IMR-90 (cell line): ENCODE results near the gene MTUS2. TPM values are rescaled to one million over a fixed set of nuclear protein-coding genes. Genes with fewer than 3 reads are reported as not detected.

ENCODE experiments used
- ATAC-seq: fragments of 200-7000 bp; cut with Tn5 transposase; 2 replicates; pipeline ENCODE4 v1.9.1; 2020; ENCODE audit warnings: low read depth, mild to moderate bottlenecking, moderate library complexity
- BruUV-seq: library from RNA; stranded (reverse); fragments of 400-500 nt; replicated peaks from 2 replicates; lab custom pipeline; 2021; lab: Mats Ljungman, UMichigan
- CTCF ChIA-PET: fragments of 300-600 bp; formaldehyde crosslinking; extraction: SDS; loops from one replicate; lab custom pipeline; 2021; ENCODE audit warnings: antibody characterized with exemption; lab: Yijun Ruan, JAX
- POLR2A ChIA-PET: fragments of 300-600 bp; sonication (Branson Sonifier 250); formaldehyde crosslinking; loops from one replicate; lab custom pipeline; 2022; ENCODE audit warnings: antibody characterized with exemption; ENCODE audit not compliant: unreplicated experiment; lab: Charles Lee
- DNase-seq: peaks from one replicate; pipeline ENCODE4 v3.0.0; 2013
- H2AFZ ChIP-seq: replicated peaks from 2 replicates; pipeline ENCODE3; 2013; ENCODE audit warnings: low read length, mild to moderate bottlenecking; ENCODE audit not compliant: poor library complexity
- H2AK5ac ChIP-seq: 2 replicates; pipeline ENCODE4 v1.6.1; 2013; ENCODE audit warnings: low read depth, low read length, inconsistent platforms
- H2AK9ac ChIP-seq: replicated peaks from 2 replicates; pipeline ENCODE3; 2013; ENCODE audit warnings: mild to moderate bottlenecking, low read depth, low read length, moderate library complexity; ENCODE audit not compliant: poor library complexity
- H2BK120ac ChIP-seq: 2 replicates; pipeline ENCODE4 v1.6.1; 2013; ENCODE audit warnings: low read depth, low read length, inconsistent platforms
- H2BK15ac ChIP-seq: 3 replicates; pipeline ENCODE4 v1.6.1; 2013; ENCODE audit warnings: low read depth, low read length, inconsistent platforms
- H2BK20ac ChIP-seq: 2 replicates; pipeline ENCODE4 v1.6.1; 2013; ENCODE audit warnings: low read depth, mild to moderate bottlenecking, inconsistent platforms, low read length, moderate library complexity
- H2BK5ac ChIP-seq: 2 replicates; pipeline ENCODE4 v1.6.1; 2013; ENCODE audit warnings: mild to moderate bottlenecking, low read depth, low read length, inconsistent platforms; ENCODE audit not compliant: poor library complexity, severe bottlenecking
- H3K14ac ChIP-seq: replicated peaks from 2 replicates; pipeline ENCODE4 v1.6.1; 2013; ENCODE audit warnings: low read depth, low read length, inconsistent platforms
- H3K18ac ChIP-seq: 2 replicates; pipeline ENCODE4 v1.6.1; 2013; ENCODE audit warnings: low read depth, low read length, control low read depth
- H3K23ac ChIP-seq: 2 replicates; pipeline ENCODE4 v1.6.1; 2013; ENCODE audit warnings: low read depth, low read length, inconsistent platforms
- H3K27ac ChIP-seq: 2 replicates; pipeline ENCODE4 v1.5.1; 2013; ENCODE audit warnings: mild to moderate bottlenecking, control low read depth, low read length; ENCODE audit not compliant: insufficient read depth
- H3K27me3 ChIP-seq: 2 replicates; pipeline ENCODE4 v1.6.1; 2013; ENCODE audit warnings: low read length; ENCODE audit not compliant: control insufficient read depth, insufficient read depth
- H3K36me3 ChIP-seq: 2 replicates; pipeline ENCODE4 v1.6.1; 2013; ENCODE audit warnings: low read length, mixed read lengths; ENCODE audit not compliant: control insufficient read depth, insufficient read depth
- H3K4ac ChIP-seq: 2 replicates; pipeline ENCODE4 v1.6.1; 2013; ENCODE audit warnings: low read depth, low read length, inconsistent platforms
- H3K4me1 ChIP-seq: 2 replicates; pipeline ENCODE4 v1.6.1; 2013; ENCODE audit warnings: low read length, mixed read lengths; ENCODE audit not compliant: control insufficient read depth, insufficient read depth
- H3K4me2 ChIP-seq: 2 replicates; pipeline ENCODE4 v1.6.1; 2013; ENCODE audit warnings: low read depth, mild to moderate bottlenecking, control low read depth, low read length, moderate library complexity
- H3K4me3 ChIP-seq: 2 replicates; pipeline ENCODE4 v1.5.1; 2013; ENCODE audit warnings: low read depth, mild to moderate bottlenecking, control low read depth, low read length, moderate library complexity; ENCODE audit not compliant: insufficient read depth
- H3K56ac ChIP-seq: 2 replicates; pipeline ENCODE4 v1.6.1; 2013; ENCODE audit warnings: low read length, inconsistent platforms; ENCODE audit not compliant: insufficient read depth; ENCODE audit errors: extremely low read depth
- H3K79me1 ChIP-seq, 2 experiments: 2 replicates each; pipeline ENCODE4 v1.6.1; 2013; ENCODE audit warnings: low read length in 2 of 2, inconsistent platforms in 1 of 2, low read depth in 1 of 2
- H3K9ac ChIP-seq: 2 replicates; pipeline ENCODE4 v1.6.1; 2013; ENCODE audit warnings: low read depth, low read length, control low read depth
- H3K9me1 ChIP-seq: 2 replicates; pipeline ENCODE4 v1.6.1; 2013; ENCODE audit warnings: low read length, inconsistent platforms; ENCODE audit not compliant: insufficient read depth
- H3K9me3 ChIP-seq: 2 replicates; pipeline ENCODE4 v1.6.1; 2013; ENCODE audit warnings: low read length; ENCODE audit not compliant: control insufficient read depth, insufficient read depth
- H4K20me1 ChIP-seq: 2 replicates; pipeline ENCODE4 v1.6.1; 2013; ENCODE audit warnings: low read length, inconsistent platforms; ENCODE audit not compliant: insufficient read depth
- H4K5ac ChIP-seq: 2 replicates; pipeline ENCODE4 v1.6.1; 2013; ENCODE audit warnings: mild to moderate bottlenecking, low read depth, low read length, control low read depth
- H4K8ac ChIP-seq, 2 experiments: 2 replicates each; pipeline ENCODE4 v1.6.1; 2013; ENCODE audit warnings: low read depth in 2 of 2, low read length in 2 of 2, control low read depth in 1 of 2, inconsistent platforms in 1 of 2
- H4K91ac ChIP-seq: 2 replicates; pipeline ENCODE4 v1.6.1; 2013; ENCODE audit warnings: low read depth, low read length, inconsistent platforms; ENCODE audit not compliant: insufficient read depth
- FOS ChIP-seq: fragments of 150-350 bp; IDR thresholded peaks from 2 replicates; pipeline ENCODE4 v1.6.1; 2016; ENCODE audit warnings: low read depth, low read length
- POLR2A ChIP-seq: IDR thresholded peaks from 2 replicates; pipeline ENCODE4 v1.6.1; 2012; ENCODE audit warnings: mild to moderate bottlenecking, low read depth, low read length
- whole genome bisulfite sequencing, 2 experiments: methylation state at CpG; one replicate each; pipeline versions ENCODE4 v1.1.5 to v1.1.7; 2013; ENCODE audit warnings: missing lambda C conversion rate in 2 of 2; ENCODE audit not compliant: insufficient read length in 1 of 2; ENCODE audit errors: extremely low coverage in 2 of 2; 5-methylcytosine and 5-hydroxymethylcytosine counted together
- dilution Hi-C: fragments of 300-500 bp; cut with HindIII; formaldehyde crosslinking; loops from one replicate; pipeline ENCODE4 v1.14.3; 2018; ENCODE audit warnings: low sequenced_read_pairs; ENCODE audit not compliant: unreplicated experiment
- in situ Hi-C: fragments of 300-500 bp; cut with MboI; formaldehyde crosslinking; loops from 3 replicates; pipeline ENCODE4 v1.14.3; 2019; ENCODE audit warnings: low sequenced_read_pairs, inconsistent platforms, mixed read lengths
- intact Hi-C: fragments of 100-400 bp; cut with micrococcal nuclease; formaldehyde crosslinking; loops from 2 replicates; pipeline ENCODE4 v1.10.0; 2022
- polyA plus RNA-seq, 3 experiments: library from polyadenylated mRNA; depleted of rRNA; stranded (reverse); fragments of >200 nt; gene quantifications; 2 replicates each; pipeline ENCODE4 v1.2.3, GENCODE V29; 2012; ENCODE audit warnings: low replicate concordance in 1 of 3
- total RNA-seq: library from RNA; depleted of rRNA; stranded (reverse); fragments of >200 nt; gene quantifications from 2 replicates; pipeline ENCODE4 v1.2.3, GENCODE V29; 2012

MTUS2 gene
- total and polyA plus RNA-seq, 2 of the 4 experiments (the other 2 are of a cell fraction) = under 0.01 to 0.02 TPM

GRCh38 chr13:29254626-29255370 is 434.7 kb downstream of the MTUS2 start:
- WGBS, 2 experiments = no CpG with 5 or more reads among the region's 9 CpGs
- H3K36me3 ChIP-seq = no peaks in the 10 kb centered on the region
- H3K4me2 ChIP-seq = no peak overlapping the region
- no TSS peak for BruUV-seq
- no peak overlapping the region for H4K8ac ChIP-seq
- no peak overlapping the region for H2BK120ac ChIP-seq
- no peak overlapping the region for H3K4me3 ChIP-seq
- ATAC-seq (no peak), DNase-seq (no peak)
- H2BK5ac ChIP-seq = no peak overlapping the region
- H2BK15ac ChIP-seq = no peak overlapping the region
- H3K14ac ChIP-seq = no peak overlapping the region
- H2AFZ ChIP-seq = no peak overlapping the region
- in situ Hi-C loops = no loop called here
- intact Hi-C loops = no loop called here
- H3K23ac ChIP-seq = no peak overlapping the region
- H3K27ac ChIP-seq = no peak overlapping the region
- H4K91ac ChIP-seq = no peak overlapping the region
- peaks cover 8% of the 10 kb centered on the region for H3K9me3 ChIP-seq
- H4K20me1 ChIP-seq = no peaks in the 10 kb centered on the region
- H2AK5ac ChIP-seq = no peak overlapping the region
- H3K4me1 ChIP-seq = no peaks in the 10 kb centered on the region
- H3K4ac ChIP-seq = no peak overlapping the region
- H4K5ac ChIP-seq = no peak overlapping the region
- H3K9ac ChIP-seq = no peak overlapping the region
- POLR2A ChIA-PET = no interaction called here
- no peak overlapping the region for H3K18ac ChIP-seq
- TF ChIP-seq FOS (no peak), POLR2A (no peak)
- no peaks in the 10 kb centered on the region for H3K79me1 ChIP-seq
- dilution Hi-C loops = no loop called here
- no peak overlapping the region for H3K56ac ChIP-seq
- H3K9me1 ChIP-seq = no peaks in the 10 kb centered on the region
- no peaks in the 10 kb centered on the region for H3K27me3 ChIP-seq
- no peak overlapping the region for H2AK9ac ChIP-seq
- H2BK20ac ChIP-seq = no peak overlapping the region
- CTCF ChIA-PET = no interaction called here
